BLaER1 treated with 17β-estradiol and CSF1 and Interleukin-3, amounts not matched to agents 10 nM and 100 nM (cell line): ENCODE measurements around the gene AGTRAP.

Experiments used
- H3K27ac ChIP-seq, 11 experiments: shearing (Covaris generic); formaldehyde crosslinking; 2 replicates each; pipeline ENCODE4 v1.8.1; 2022
- H3K27me3 ChIP-seq, 11 experiments: shearing (Covaris generic); formaldehyde crosslinking; 2 replicates each; pipeline ENCODE4 v1.8.1; 2022
- H3K36me3 ChIP-seq, 11 experiments: shearing (Covaris generic); formaldehyde crosslinking; 2 replicates each; pipeline ENCODE4 v1.8.1; 2022
- H3K4me1 ChIP-seq, 10 experiments: shearing (Covaris generic); formaldehyde crosslinking; 2 replicates each; pipeline ENCODE4 v1.8.1; 2022
- H3K4me2 ChIP-seq, 11 experiments: shearing (Covaris generic); formaldehyde crosslinking; 2 replicates each; pipeline ENCODE4 v1.8.1; 2022
- H3K4me3 ChIP-seq, 10 experiments: shearing (Covaris generic); formaldehyde crosslinking; 2 replicates each; pipeline ENCODE4 v1.8.1; 2022
- H3K9ac ChIP-seq, 11 experiments: shearing (Covaris generic); formaldehyde crosslinking; 2 replicates each; pipeline ENCODE4 v1.8.1; 2022
- H3K9me3 ChIP-seq, 11 experiments: shearing (Covaris generic); formaldehyde crosslinking; replicated peaks in 1 of 11; 2 replicates each; pipeline ENCODE4 v1.8.1; 2022
- H4K20me1 ChIP-seq, 11 experiments: shearing (Covaris generic); formaldehyde crosslinking; 2 replicates each; pipeline ENCODE4 v1.8.1; 2022
- Cebpa-rat ChIP-seq, 11 experiments: shearing (Covaris generic); IDR thresholded peaks; 2 replicates each; pipeline ENCODE4 v1.8.1; 2022

AGTRAP gene

DNA sequence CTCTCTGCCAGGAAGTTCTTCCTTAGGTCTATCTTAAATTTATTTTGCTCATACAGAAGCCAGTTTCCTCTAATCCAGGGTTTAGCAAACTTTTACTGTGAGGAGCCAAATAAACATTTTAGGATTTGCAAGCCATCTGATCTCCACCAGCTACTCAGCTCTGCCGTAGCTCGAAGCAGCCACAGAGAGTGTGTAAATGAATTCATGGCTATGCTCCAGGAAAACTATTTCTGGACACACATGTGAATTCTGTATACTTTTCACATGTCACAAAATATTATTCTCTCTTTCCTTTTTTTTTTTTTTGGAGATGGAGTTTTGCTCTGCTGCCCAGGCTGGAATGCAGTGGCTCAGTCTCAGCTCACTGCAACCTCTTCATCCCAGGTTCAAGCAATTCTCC lies 13.4 kb upstream of the AGTRAP start:
- no peaks in the 10 kb centered on the region for H3K9me3 ChIP-seq
- peaks cover 0 to 78% (median 61%) of the 10 kb centered on the region in 11 experiments; a peak in 16 of 22 replicates for H3K36me3 ChIP-seq
- no peaks in the 10 kb centered on the region for H3K27me3 ChIP-seq
- H4K20me1 ChIP-seq: no peaks in the 10 kb centered on the region
- no peak for TF ChIP-seq Cebpa-rat (IDR thresholded peaks at IDR 0.05)
- peak overlapping the region in 4 of 11 experiments; percentile 56 to 90 (median 84); a peak in 8 of 22 replicates for H3K27ac ChIP-seq
- H3K4me2 ChIP-seq: no peak overlapping the region
- H3K4me3 ChIP-seq: no peak overlapping the region
- H3K9ac ChIP-seq: peak overlapping the region in 7 of 11 experiments; percentile 0 to 37 (median 26); a peak in 5 of 22 replicates
- peaks cover 46 to 78% (median 64%) of the 10 kb centered on the region in 10 experiments for H3K4me1 ChIP-seq

DNA sequence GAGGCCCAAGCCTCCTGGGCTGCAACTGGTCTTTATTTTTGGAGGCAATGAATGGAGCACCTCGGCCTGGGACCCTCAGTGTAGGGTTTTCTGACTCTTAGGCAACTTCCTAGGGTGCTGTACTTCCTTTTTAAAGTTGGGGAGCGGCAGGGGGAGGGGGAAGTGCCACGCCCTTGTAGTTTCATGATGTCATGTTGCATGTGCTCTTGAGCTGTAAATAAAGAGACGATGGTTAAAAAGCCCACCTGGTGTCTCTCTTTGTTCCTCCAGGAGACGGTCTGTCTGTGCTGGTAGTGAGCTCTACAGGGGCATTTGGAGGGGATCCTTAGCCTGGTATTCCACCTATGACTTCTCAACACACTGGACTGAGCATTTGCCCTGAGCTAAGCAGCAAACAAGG lies 10.3 kb upstream of the AGTRAP start:
- Histone ChIP-seq H3K4me3 (peak overlapping the region in 2 of 10 experiments; percentile 17 to 28; a peak in 2 of 20 replicates), H3K9me3 (no peaks in the 10 kb centered on the region), H3K4me2 (peak overlapping the region; percentile 16 to 98 (median 83); a peak in 21 of 22 replicates), H3K9ac (peak overlapping the region in 10 of 11 experiments; percentile 4 to 66 (median 44); a peak in 16 of 22 replicates), H3K27ac (peak overlapping the region in 10 of 11 experiments; percentile 40 to 98 (median 66); a peak in 19 of 22 replicates), H3K36me3 (peaks cover 0 to 66% (median 54%) of the 10 kb centered on the region in 11 experiments; a peak in 16 of 22 replicates), H3K4me1 (peaks cover 47 to 81% (median 69%) of the 10 kb centered on the region in 10 experiments), H3K27me3 (no peaks in the 10 kb centered on the region), H4K20me1 (no peaks in the 10 kb centered on the region)
- TF ChIP-seq Cebpa-rat (IDR thresholded peaks at IDR 0.05): no peak

DNA sequence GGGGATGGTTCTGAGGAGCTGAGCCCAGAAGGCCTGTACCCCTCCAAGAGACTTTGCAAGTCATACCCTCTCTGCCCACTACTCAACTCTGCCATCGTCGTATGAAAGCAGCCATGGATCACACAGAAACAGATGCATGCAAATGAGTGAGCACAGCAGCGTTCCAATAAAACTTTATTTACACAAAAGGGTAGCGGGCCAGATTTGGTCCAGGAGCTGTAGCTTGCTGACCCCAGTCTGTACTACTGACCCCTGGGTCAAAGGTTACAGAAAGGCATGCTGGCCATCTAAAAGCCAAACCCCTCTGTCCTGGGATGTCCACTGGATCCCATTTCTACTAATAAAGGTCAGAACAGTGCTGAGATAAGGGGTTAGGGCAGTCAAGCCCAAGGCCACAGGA lies 8.8 kb upstream of the AGTRAP start:
- peaks cover 0 to 51% (median 39%) of the 10 kb centered on the region in 11 experiments; a peak in 15 of 22 replicates for H3K36me3 ChIP-seq
- H3K4me3 ChIP-seq: no peak overlapping the region
- H3K9ac ChIP-seq: peak overlapping the region in 3 of 11 experiments; percentile 26 to 66 (median 43); a peak in 3 of 22 replicates
- no peaks in the 10 kb centered on the region for H4K20me1 ChIP-seq
- no peaks in the 10 kb centered on the region for H3K27me3 ChIP-seq
- TF ChIP-seq Cebpa-rat (IDR thresholded peaks at IDR 0.05): no peak
- no peaks in the 10 kb centered on the region for H3K9me3 ChIP-seq
- H3K4me1 ChIP-seq: peaks cover 60 to 87% (median 79%) of the 10 kb centered on the region in 10 experiments
- peak overlapping the region in 10 of 11 experiments; percentile 48 to 98 (median 83); a peak in 19 of 22 replicates for H3K4me2 ChIP-seq
- peak overlapping the region in 9 of 11 experiments; percentile 40 to 98 (median 66); a peak in 15 of 22 replicates for H3K27ac ChIP-seq

DNA sequence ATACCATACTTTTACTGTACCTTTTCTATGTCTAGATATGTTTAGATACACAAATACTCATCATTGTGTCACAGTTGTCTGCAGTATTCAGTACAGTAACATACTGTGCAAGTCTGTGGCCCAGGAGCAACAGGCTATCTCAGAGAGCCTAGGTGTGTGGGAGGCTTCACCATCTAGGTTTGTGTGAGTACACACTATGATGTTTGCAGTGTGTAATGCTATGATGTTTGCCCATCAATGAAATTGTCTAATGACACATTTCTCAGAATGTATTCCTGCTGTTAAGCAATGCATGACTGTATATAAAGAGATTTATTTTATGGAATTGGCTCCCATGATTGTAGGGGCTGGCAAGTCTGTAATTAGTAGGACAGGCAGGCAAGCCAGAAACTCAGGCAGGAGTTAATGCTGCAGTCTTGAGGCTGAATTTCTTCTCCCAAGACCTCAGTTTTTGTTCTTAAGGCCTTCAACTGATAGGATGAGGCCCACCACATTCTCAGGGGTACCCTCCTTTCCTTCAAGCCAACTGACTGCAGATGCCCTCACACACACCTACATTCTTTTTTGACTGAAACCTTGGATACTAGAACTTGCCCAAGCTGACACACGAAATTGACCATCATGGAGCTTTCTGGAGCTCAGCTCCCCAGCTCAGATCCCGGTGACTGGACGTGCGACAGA lies 7.7 kb upstream of the AGTRAP start:
- peak overlapping the region in 3 of 11 experiments; percentile 5 to 83 (median 18); a peak in 1 of 22 replicates for H3K9ac ChIP-seq
- H3K9me3 ChIP-seq: no peaks in the 10 kb centered on the region
- TF ChIP-seq Cebpa-rat (IDR thresholded peaks at IDR 0.05): no peak
- H3K27me3 ChIP-seq: no peaks in the 10 kb centered on the region
- peak overlapping the region; percentile 33 to 98 (median 95) for H3K4me2 ChIP-seq
- no peaks in the 10 kb centered on the region for H4K20me1 ChIP-seq
- peaks cover 0 to 40% (median 27%) of the 10 kb centered on the region in 11 experiments; a peak in 14 of 22 replicates for H3K36me3 ChIP-seq
- peaks cover 71 to 98% (median 90%) of the 10 kb centered on the region in 10 experiments for H3K4me1 ChIP-seq
- H3K27ac ChIP-seq: peak overlapping the region in 8 of 11 experiments; percentile 89 to 99 (median 96); a peak in 16 of 22 replicates
- H3K4me3 ChIP-seq: no peak overlapping the region

DNA sequence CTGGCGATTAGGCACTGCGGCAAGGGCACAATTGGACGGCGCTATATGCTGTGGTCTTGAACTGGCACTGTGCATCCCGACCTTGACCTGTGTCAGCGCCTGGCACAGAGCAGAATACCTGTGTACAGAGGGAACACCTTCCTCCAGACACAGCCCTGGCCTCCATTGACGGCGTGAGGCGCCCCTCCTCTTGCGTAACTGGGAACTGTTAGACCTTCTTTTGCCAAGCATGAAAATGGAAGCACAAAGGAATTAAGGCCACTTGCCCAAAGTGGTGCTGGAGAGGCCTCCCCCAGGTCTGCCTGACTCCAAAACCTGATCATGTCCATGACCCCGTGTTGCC lies 6.8 kb upstream of the AGTRAP start:
- no peaks in the 10 kb centered on the region for H3K27me3 ChIP-seq
- no peaks in the 10 kb centered on the region for H4K20me1 ChIP-seq
- H3K4me1 ChIP-seq: peaks cover 71 to 100% (median 95%) of the 10 kb centered on the region in 10 experiments
- H3K36me3 ChIP-seq: peaks cover 0 to 31% (median 19%) of the 10 kb centered on the region in 11 experiments; a peak in 12 of 22 replicates
- H3K9me3 ChIP-seq: no peaks in the 10 kb centered on the region
- H3K4me2 ChIP-seq: peak overlapping the region; percentile 84 to 98 (median 95)
- peak overlapping the region; percentile 52 to 99 (median 94); a peak in 21 of 22 replicates for H3K27ac ChIP-seq
- TF ChIP-seq Cebpa-rat (IDR thresholded peaks at IDR 0.05): peak in 5 of 11 experiments; percentile 55 to 68 (median 59); a peak in 5 of 22 replicates
- H3K9ac ChIP-seq: peak overlapping the region in 9 of 11 experiments; percentile 64 to 96 (median 81); a peak in 18 of 22 replicates
- H3K4me3 ChIP-seq: peak overlapping the region in 7 of 10 experiments; percentile 15 to 55 (median 47); a peak in 8 of 20 replicates

DNA sequence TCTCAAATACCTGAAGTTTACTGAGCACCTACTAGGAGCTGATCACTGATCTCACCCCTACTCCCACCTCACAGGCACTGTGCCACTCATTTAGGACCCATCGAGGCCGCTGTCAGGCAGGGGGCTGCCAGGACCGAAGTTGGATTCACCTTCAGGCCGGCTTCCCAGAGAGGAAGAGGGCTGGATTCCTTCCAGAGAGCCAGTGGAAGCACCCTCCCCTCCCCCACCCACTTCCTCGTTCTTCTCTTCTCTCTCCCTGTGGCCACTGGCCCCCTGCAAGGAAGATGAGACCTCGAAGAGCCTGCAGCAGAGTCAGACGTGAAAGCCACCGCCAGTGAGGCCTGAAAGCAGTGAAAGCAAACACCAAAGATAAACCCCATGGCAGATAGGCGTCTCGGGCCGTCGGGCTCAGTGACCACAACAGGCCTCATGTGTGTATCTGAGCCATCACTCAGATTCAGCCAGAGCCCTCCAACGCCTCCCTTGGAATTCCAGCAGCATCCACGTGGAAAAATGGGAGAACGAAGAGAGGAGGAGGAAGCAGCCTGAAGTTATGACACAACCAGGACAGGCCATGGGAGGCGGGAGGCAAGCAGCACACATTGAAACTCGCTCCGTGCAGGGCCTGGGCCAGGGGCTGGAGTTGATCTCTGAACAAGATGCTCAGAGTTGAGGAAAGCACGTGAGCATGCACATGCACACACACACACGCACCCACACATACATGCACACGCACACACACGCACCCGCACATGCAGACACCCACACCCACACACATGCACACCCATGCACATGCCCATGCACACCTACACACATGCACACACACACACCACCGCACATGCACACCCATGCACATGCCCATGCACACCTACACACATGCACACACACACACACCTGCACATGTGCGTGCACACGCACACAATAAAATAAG lies 6.2 kb upstream of the AGTRAP start:
- Histone ChIP-seq H3K27me3 (no peaks in the 10 kb centered on the region), H3K36me3 (peaks cover 0 to 26% (median 12%) of the 10 kb centered on the region in 11 experiments; a peak in 12 of 22 replicates), H3K27ac (peak overlapping the region; percentile 52 to 99 (median 94); a peak in 21 of 22 replicates), H3K4me1 (peaks cover 71 to 100% (median 94%) of the 10 kb centered on the region in 10 experiments), H3K4me2 (peak overlapping the region; percentile 84 to 98 (median 95)), H3K4me3 (peak overlapping the region in 7 of 10 experiments; percentile 15 to 55 (median 47); a peak in 12 of 20 replicates), H4K20me1 (no peaks in the 10 kb centered on the region), H3K9ac (peak overlapping the region in 9 of 11 experiments; percentile 64 to 96 (median 81); a peak in 18 of 22 replicates), H3K9me3 (no peaks in the 10 kb centered on the region)
- no peak for TF ChIP-seq Cebpa-rat (IDR thresholded peaks at IDR 0.05)

DNA sequence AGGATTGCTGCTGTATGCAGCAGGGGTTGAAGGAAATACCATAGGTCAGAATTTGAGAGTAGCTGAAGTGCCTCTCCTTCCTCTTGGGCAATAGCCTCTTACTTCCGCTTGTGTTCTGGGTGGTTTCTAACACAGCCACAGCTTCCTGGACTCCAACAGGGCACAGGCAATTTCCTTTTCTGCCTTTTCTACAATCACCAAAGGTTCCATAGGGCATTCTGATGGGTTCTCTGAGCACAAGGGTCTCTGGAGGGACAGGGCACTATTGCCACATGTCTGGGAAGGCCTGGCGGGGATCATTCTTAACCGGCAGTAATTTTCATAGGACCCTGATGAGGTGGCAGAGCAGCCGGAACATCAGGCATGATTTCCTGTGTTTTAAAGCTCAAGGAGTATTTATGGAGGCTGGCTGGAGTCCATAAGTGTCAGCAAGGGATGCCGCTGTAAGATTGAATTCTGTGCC lies 5.5 kb upstream of the AGTRAP start:
- H3K36me3 ChIP-seq: peaks cover 0 to 19% (median 8%) of the 10 kb centered on the region in 11 experiments; a peak in 10 of 22 replicates
- H4K20me1 ChIP-seq: no peaks in the 10 kb centered on the region
- peaks cover 67 to 100% (median 94%) of the 10 kb centered on the region in 10 experiments for H3K4me1 ChIP-seq
- peak overlapping the region; percentile 56 to 99 (median 94) for H3K27ac ChIP-seq
- peak overlapping the region; percentile 43 to 96 (median 80); a peak in 21 of 22 replicates for H3K9ac ChIP-seq
- H3K4me3 ChIP-seq: peak overlapping the region in 8 of 10 experiments; percentile 23 to 60 (median 46); a peak in 15 of 20 replicates
- TF ChIP-seq Cebpa-rat (IDR thresholded peaks at IDR 0.05): peak; percentile 76 to 99 (median 96); a peak in 21 of 22 replicates
- H3K9me3 ChIP-seq: no peaks in the 10 kb centered on the region
- H3K4me2 ChIP-seq: peak overlapping the region; percentile 84 to 98 (median 95)
- no peaks in the 10 kb centered on the region for H3K27me3 ChIP-seq
